GM12892 (cell line): ENCODE measurements around the gene POLR2L.

Experiments
- POLR2A ChIP-seq: IDR thresholded peaks from 2 replicates; pipeline ENCODE4 v1.6.1; 2011; ENCODE audit warnings: low read depth, low read length, control low read depth
- POLR2AphosphoS5 ChIP-seq: IDR thresholded peaks from 2 replicates; pipeline ENCODE4 v1.6.1; 2011; ENCODE audit warnings: low read depth, low read length, control low read depth

DNA sequence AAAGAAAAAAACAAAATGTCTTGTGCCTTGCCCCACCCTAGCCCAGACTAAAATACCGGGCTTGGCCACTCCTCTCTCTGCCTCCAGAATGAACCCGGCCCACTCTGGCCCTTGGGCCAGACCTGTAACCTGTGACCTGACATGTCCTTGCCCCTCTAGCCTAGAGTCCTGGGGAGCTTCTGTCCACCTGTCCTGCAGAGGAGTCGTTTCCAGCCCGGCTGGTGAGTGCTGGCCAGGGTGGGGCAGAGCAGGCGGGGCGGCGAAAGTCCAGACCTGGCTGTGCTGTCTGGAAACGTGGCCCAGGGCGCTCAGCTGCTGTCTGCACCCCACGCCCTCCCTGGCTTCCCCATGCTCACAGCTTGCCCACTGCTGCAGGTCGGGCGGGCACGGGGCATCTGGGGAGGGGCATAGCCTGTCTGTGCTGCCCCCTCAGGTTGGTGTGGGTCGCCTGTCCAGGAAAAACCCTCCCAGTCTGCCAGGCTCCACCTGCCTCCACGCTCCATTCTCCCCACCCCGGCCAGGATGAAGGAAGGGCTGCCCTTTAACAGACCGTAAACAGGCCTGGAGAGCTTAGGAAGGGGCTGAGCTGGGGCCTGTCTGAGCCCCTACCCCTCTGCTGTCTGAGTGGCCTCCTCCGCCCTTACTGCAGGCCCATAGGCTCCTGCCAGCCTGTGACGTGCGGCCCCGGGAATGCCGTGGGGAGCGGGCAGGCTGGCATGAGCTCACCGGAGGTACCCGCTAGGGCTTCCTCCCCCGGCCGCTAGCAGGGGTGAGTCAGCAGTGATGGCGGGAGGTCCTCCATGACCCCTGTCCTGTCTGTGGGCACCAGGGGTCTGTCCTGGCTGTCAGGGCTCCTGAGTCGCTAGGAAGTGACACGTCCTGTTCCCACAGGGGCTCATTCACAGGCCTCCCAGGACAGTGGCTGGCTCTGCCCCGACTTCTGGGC, 7.7 kb downstream of the POLR2L start:
- TF ChIP-seq POLR2AphosphoS5 (no peak), POLR2A (no peak)
